GM10266 (cell line): ENCODE results near the gene KHSRP.
"Not testable (repeated sequence)": the region's sequence is repeated elsewhere in the genome, so short reads cannot be mapped to it uniquely, and the experiment has no call there.

Experiments
- DNase-seq: peaks from one replicate; pipeline ENCODE4 v3.0.0; 2012; ENCODE audit errors: extremely low spot score
- CTCF ChIP-seq: IDR thresholded peaks from 2 replicates; pipeline ENCODE4 v1.5.1; 2012; ENCODE audit warnings: mild to moderate bottlenecking, low read depth; ENCODE audit not compliant: control insufficient read depth, insufficient read depth; ENCODE audit errors: missing control alignments

KHSRP gene

GRCh38 chr19:6439743-6440142 lies 15.1 kb upstream of the KHSRP start:
- no peak for DNase-seq
- no peak for TF ChIP-seq CTCF

GRCh38 chr19:6433663-6434062 lies 9.1 kb upstream of the KHSRP start, which contains the start of gene SLC25A41:
TSS of gene SLC25A41 (minus strand) at chr19:6433763. CDS start at chr19:6433693, 70 bp downstream.
- no peak for DNase-seq
- no peak for TF ChIP-seq CTCF

GRCh38 chr19:6433165-6433564 lies 8.6 kb upstream of the KHSRP start:
- no peak for TF ChIP-seq CTCF
- no peak for DNase-seq

GRCh38 chr19:6431891-6432290 lies 7.3 kb upstream of the KHSRP start:
- no peak for TF ChIP-seq CTCF
- DNase-seq = no peak

GRCh38 chr19:6429419-6430221 lies 5.0 kb upstream of the KHSRP start:
- no peak for DNase-seq
- no peak for TF ChIP-seq CTCF

- not testable (repeated sequence) for DNase-seq
These were observed 4.2 kb upstream of the KHSRP start for GRCh38 chr19:6428692-6429418.

- no peak for DNase-seq
- no peak for TF ChIP-seq CTCF
These were observed 2.5 kb upstream of the KHSRP start for GRCh38 chr19:6427131-6427530.
